ENCODE results near the gene SLC22A17. TPM values are rescaled to one million over a fixed set of nuclear protein-coding genes. Genes with fewer than 3 reads are reported as not detected.

SLC22A17 gene
- total RNA-seq, 3 donors from 2014 or later, result 2.3 to 35.5 (median 5.4) TPM

DNA sequence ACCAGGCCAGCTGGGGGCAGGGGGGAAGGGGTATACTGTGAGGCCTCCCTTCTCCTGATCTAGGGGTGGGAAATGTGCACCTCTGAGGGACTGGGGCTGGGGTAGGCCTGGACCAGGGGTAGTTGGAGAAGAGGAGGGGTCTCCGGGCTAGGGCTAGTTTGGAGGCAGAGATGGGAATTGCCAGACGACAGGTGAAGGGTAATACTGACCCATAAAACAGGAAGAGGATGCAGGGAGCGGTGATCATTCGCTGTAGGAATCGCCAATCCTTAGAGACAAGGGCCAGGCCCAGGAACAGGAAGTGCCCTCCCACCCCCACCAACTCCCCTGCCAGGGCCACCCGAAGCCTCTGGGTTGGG lies 4.4 kb downstream of the SLC22A17 start:
- Histone ChIP-seq H3K4me1 (ENCODE audit: low read depth) (peaks cover 12% of the 10 kb centered on the region), H3K36me3 (ENCODE audit: low read depth) (no peaks in the 10 kb centered on the region), H3K4me3 (no peak overlapping the region), H3K9me3 (no peaks in the 10 kb centered on the region)
- TF ChIP-seq, protein P1, sequence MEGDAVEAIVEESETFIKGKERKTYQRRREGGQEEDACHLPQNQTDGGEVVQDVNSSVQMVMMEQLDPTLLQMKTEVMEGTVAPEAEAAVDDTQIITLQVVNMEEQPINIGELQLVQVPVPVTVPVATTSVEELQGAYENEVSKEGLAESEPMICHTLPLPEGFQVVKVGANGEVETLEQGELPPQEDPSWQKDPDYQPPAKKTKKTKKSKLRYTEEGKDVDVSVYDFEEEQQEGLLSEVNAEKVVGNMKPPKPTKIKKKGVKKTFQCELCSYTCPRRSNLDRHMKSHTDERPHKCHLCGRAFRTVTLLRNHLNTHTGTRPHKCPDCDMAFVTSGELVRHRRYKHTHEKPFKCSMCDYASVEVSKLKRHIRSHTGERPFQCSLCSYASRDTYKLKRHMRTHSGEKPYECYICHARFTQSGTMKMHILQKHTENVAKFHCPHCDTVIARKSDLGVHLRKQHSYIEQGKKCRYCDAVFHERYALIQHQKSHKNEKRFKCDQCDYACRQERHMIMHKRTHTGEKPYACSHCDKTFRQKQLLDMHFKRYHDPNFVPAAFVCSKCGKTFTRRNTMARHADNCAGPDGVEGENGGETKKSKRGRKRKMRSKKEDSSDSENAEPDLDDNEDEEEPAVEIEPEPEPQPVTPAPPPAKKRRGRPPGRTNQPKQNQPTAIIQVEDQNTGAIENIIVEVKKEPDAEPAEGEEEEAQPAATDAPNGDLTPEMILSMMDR (IDR thresholded peaks at IDR 0.05), result no peak
- intact Hi-C loops (cut with DNase I, micrococcal nuclease), result no loop called here
- ATAC-seq, result no peak
- DNase-seq, result no peak

- Histone ChIP-seq H3K4me3 (no peak overlapping the region), H3K9me3 (no peaks in the 10 kb centered on the region), H3K4me1 (ENCODE audit: low read depth) (peaks cover 10% of the 10 kb centered on the region), H3K36me3 (ENCODE audit: low read depth) (no peaks in the 10 kb centered on the region)
- no peak for DNase-seq
- ATAC-seq, result no peak
- intact Hi-C loops (cut with DNase I, micrococcal nuclease), result no loop called here
- TF ChIP-seq, protein P1 (IDR thresholded peaks at IDR 0.05), result no peak
These were observed 5.0 kb downstream of the SLC22A17 start for GRCh38 chr14:23347406-23348296.

- ATAC-seq (peak; percentile 12), DNase-seq (no peak)
- Histone ChIP-seq H3K4me1 (ENCODE audit: low read depth) (peaks cover 2% of the 10 kb centered on the region), H3K36me3 (ENCODE audit: low read depth) (no peaks in the 10 kb centered on the region), H3K4me3 (no peak overlapping the region), H3K9me3 (no peaks in the 10 kb centered on the region)
- intact Hi-C loops (cut with DNase I, micrococcal nuclease), result no loop called here
- TF ChIP-seq, protein P1 (IDR thresholded peaks at IDR 0.05), result no peak
These were observed 5.8 kb downstream of the SLC22A17 start for GRCh38 chr14:23346693-23347405.

- Histone ChIP-seq H3K9me3 (no peaks in the 10 kb centered on the region), H3K36me3 (ENCODE audit: low read depth) (no peaks in the 10 kb centered on the region), H3K4me1 (ENCODE audit: low read depth) (no peaks in the 10 kb centered on the region), H3K4me3 (no peak overlapping the region)
- TF ChIP-seq, protein P1 (IDR thresholded peaks at IDR 0.05), result no peak
- ATAC-seq (no peak), DNase-seq (no peak)
- intact Hi-C loops (cut with DNase I, micrococcal nuclease), result no loop called here
These were observed 6.5 kb downstream of the SLC22A17 start for GRCh38 chr14:23345987-23346692.

DNA sequence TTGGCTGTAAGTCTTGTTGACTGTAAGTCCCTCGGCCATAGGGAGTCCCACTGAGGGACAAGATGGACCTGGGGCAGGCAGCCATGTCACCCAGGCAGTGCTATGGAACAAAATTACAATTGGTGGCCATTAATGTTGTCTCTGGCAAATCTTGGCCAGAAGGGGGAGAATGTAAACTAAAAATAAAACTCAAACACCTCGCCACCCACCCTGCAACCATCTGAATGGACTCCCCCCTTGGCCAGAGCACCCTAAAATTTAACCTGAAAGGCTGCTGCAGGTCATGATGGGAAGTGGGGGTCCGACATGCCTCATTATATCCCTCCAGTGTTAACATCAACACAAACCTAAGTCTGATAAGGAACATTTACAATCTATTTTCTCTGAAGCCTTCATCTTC lies 8.2 kb downstream of the SLC22A17 start:
- Histone ChIP-seq H3K36me3 (ENCODE audit: low read depth) (no peaks in the 10 kb centered on the region), H3K4me3 (no peak overlapping the region), H3K4me1 (ENCODE audit: low read depth) (no peaks in the 10 kb centered on the region), H3K9me3 (peaks cover 7% of the 10 kb centered on the region)
- TF ChIP-seq, protein P1 (IDR thresholded peaks at IDR 0.05), result no peak
- DNase-seq, result no peak
- intact Hi-C loops (cut with DNase I, micrococcal nuclease), result no loop called here
- no peak for ATAC-seq
